GM21515 (cell line): ENCODE measurements around the gene RIPOR3.

Experiments used
- ATAC-seq: cut with Tn5 transposase; IDR thresholded peaks from one replicate; pipeline ENCODE4 v1.9.1; 2021; ENCODE audit not compliant: unreplicated experiment

Gene RIPOR3

GRCh38 chr20:50594231-50594590, 97.1 kb downstream of the RIPOR3 start:
- ATAC-seq, result no peak

GRCh38 chr20:50593005-50593335, 98.4 kb downstream of the RIPOR3 start:
- ATAC-seq, result no peak

GRCh38 chr20:50592282-50593004, 98.9 kb downstream of the RIPOR3 start:
- ATAC-seq, result no peak

- no peak for ATAC-seq
Observed at GRCh38 chr20:50591233-50591852, 100.0 kb downstream of the RIPOR3 start.

GRCh38 chr20:50590348-50590664, 101.0 kb downstream of the RIPOR3 start:
- ATAC-seq, result no peak

GRCh38 chr20:50589548-50590347, 101.6 kb downstream of the RIPOR3 start:
- no peak for ATAC-seq

- no peak for ATAC-seq
Observed at GRCh38 chr20:50588034-50588736, 103.2 kb downstream of the RIPOR3 start.

GRCh38 chr20:50587291-50587961, 103.9 kb downstream of the RIPOR3 start:
- ATAC-seq, result no peak

GRCh38 chr20:50586531-50587232, 104.7 kb downstream of the RIPOR3 start:
- ATAC-seq, result no peak

GRCh38 chr20:50585678-50586077, 105.7 kb downstream of the RIPOR3 start:
- no peak for ATAC-seq

GRCh38 chr20:50585214-50585613, 106.1 kb downstream of the RIPOR3 start:
- no peak for ATAC-seq

- ATAC-seq, result no peak
Observed at GRCh38 chr20:50584687-50585086, 106.7 kb downstream of the RIPOR3 start.

GRCh38 chr20:50583442-50584150, 107.7 kb downstream of the RIPOR3 start:
- ATAC-seq, result no peak

- no peak for ATAC-seq
Observed at GRCh38 chr20:50582591-50583234, 108.6 kb downstream of the RIPOR3 start.

- no peak for ATAC-seq
Observed at GRCh38 chr20:50582092-50582491, 109.2 kb downstream of the RIPOR3 start.

GRCh38 chr20:50580842-50581544, 110.3 kb downstream of the RIPOR3 start:
- ATAC-seq, result no peak

- no peak for ATAC-seq
Observed at GRCh38 chr20:50580016-50580747, 111.2 kb downstream of the RIPOR3 start.

GRCh38 chr20:50579511-50579910, 111.8 kb downstream of the RIPOR3 start:
- ATAC-seq, result no peak
